ENCODE data around the gene TAS2R40. TPM values are rescaled to one million over a fixed set of nuclear protein-coding genes. Genes with fewer than 3 reads are reported as not detected.
A peak's percentile ranks its signal among the peaks of the same experiment; 100 is the strongest.

The TAS2R40 gene
- total RNA-seq, 1 experiment from 2014 or later = not detected

DNA sequence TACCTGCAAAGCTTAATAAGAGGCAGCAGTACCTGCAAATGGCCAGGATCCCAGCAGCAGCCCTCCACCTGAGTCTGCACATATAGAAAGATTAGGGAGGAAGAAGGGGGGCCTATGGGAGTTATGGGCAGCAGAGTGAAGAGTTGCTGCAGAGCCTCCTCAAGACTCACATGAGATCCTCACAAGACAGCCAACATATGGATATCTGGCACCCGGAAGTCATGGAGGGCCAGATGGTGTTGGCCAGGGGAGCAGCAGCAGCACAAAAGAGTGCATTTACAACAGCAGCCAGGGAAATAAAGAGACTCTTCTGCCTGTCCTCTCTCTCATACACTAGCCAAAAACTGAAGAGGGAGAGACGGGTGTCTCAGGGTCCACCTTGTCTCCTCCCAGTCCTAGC lies 4.0 kb upstream of the TAS2R40 start:
- in situ Hi-C loops (cut with HindIII; ENCODE audit: low pct_unique_long_range_greater_than_20kb, low sequenced_read_pairs) = no loop called here
- DNase-seq (ENCODE audit: low read depth) = no peak

- DNase-seq (ENCODE audit: low read depth) = no peak
- in situ Hi-C loops (cut with HindIII; ENCODE audit: low pct_unique_long_range_greater_than_20kb, low sequenced_read_pairs) = no loop called here
Observed at GRCh38 chr7:143221286-143221685, 551 bp upstream of the TAS2R40 start.

- DNase-seq (ENCODE audit: low read depth) = no peak
- in situ Hi-C loops (cut with HindIII; ENCODE audit: low pct_unique_long_range_greater_than_20kb, low sequenced_read_pairs) = no loop called here
Observed at GRCh38 chr7:143222782-143223181, 945 bp downstream of the TAS2R40 start.

- no peak for DNase-seq (ENCODE audit: low read depth)
- in situ Hi-C loops (cut with HindIII; ENCODE audit: low pct_unique_long_range_greater_than_20kb, low sequenced_read_pairs) = no loop called here
Observed at GRCh38 chr7:143223784-143224183, 1.9 kb downstream of the TAS2R40 start.

DNA sequence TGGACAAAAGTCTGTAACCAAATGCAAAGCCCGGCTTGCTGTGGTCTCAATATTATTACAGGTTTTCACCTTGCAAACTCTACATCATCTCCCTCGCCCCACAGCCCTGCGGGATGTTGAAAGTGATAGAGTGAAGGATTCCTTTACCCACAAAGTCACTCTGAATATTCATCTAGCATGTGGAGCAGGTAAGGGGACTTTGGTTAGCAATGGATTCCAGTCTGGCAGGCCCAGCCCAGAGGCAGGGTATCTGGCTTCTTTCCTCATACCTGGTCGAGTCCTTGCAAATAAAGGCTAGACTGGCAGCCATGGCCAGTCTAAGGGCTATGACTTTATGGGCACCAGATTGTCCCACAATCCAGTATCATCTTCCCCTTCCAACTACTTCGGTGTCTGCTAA lies 3.2 kb downstream of the TAS2R40 start:
- DNase-seq (ENCODE audit: low read depth) = no peak
- in situ Hi-C loops (cut with HindIII; ENCODE audit: low pct_unique_long_range_greater_than_20kb, low sequenced_read_pairs) = no loop called here

- in situ Hi-C loops (cut with HindIII; ENCODE audit: low pct_unique_long_range_greater_than_20kb, low sequenced_read_pairs) = no loop called here
Observed at GRCh38 chr7:143227806-143228205, 6.0 kb downstream of the TAS2R40 start.

DNA sequence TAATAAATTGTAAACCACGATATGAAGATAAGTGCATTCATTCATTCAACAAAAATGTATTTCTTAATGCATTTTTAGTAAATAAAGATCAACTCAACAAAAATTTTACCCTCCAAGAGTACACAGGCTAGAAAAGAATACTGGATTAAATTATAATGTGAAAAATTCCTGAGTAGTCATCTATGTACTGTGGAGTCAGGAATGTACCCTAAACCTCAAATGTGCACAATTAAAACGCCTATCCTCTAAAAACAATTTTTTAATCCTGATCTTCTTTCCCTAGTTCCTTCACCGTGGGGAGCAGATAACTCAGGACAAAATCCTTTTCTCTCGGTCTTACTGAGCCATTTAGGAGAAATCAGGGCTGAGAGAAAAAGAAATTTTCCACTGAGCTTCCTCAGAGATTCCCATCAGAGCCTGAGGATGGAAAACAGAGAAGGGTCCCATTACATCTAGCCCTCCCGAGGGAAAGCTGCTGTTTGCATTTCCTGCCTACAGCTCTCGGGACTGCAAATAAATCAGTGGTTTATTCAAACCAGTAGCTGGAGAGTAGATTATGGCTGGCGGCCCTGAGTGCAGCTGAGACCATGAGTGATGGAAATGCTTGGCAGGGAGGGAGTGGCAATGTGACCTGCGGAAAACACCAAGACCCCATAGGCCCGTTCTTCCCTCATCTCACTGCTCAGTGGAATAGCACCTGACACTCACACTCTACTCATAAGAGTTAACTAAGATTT lies 7.4 kb downstream of the TAS2R40 start:
- in situ Hi-C loops (cut with HindIII; ENCODE audit: low pct_unique_long_range_greater_than_20kb, low sequenced_read_pairs) = no loop called here
- DNase-seq (ENCODE audit: low read depth) = no peak

More at GRCh38 chr7:143227806-143228205, 6.0 kb downstream of the TAS2R40 start:
- no peak for DNase-seq (ENCODE audit: low read depth)

DNA sequence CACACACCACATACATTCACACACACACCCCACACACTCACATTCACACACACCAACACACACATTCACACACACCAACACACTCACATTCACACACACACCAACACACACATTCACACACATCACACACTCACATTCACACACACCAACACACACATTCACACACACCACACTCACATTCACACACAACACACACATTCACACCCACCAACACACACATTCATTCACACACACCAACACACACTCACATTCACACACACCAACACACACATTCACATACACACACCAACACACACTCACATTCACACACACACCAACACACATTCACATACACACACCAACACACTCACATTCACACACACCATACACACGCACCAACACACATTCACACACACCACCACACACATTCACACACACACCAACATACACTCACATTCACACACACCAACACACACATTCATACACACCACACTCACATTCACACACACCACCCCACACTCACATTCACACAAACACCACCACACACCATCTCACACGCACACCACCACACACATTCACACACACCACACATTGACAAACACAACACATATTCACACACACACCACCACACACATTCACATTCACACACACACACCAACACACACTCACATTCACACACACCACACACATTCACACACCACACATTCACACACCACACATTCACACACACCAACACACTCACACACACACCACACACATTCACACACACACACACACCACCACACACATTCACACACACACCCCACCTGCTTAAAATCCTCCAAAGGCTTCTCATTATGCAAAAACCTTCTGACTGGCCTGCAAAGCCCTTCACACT lies 9.0 kb downstream of the TAS2R40 start:
- in situ Hi-C loops (cut with HindIII; ENCODE audit: low pct_unique_long_range_greater_than_20kb, low sequenced_read_pairs) = no loop called here
- DNase-seq (ENCODE audit: low read depth) = no peak

- in situ Hi-C loops (cut with HindIII; ENCODE audit: low pct_unique_long_range_greater_than_20kb, low sequenced_read_pairs) = no loop called here
- no peak for DNase-seq (ENCODE audit: low read depth)
Observed at GRCh38 chr7:143233816-143234532, 12.1 kb downstream of the TAS2R40 start.

- DNase-seq (ENCODE audit: low read depth) = no peak
- in situ Hi-C loops (cut with HindIII; ENCODE audit: low pct_unique_long_range_greater_than_20kb, low sequenced_read_pairs) = no loop called here
Observed at GRCh38 chr7:143234533-143234875, 12.7 kb downstream of the TAS2R40 start.

- in situ Hi-C loops (cut with HindIII; ENCODE audit: low pct_unique_long_range_greater_than_20kb, low sequenced_read_pairs) = no loop called here
Observed at GRCh38 chr7:143235561-143235960, 13.7 kb downstream of the TAS2R40 start.

DNA sequence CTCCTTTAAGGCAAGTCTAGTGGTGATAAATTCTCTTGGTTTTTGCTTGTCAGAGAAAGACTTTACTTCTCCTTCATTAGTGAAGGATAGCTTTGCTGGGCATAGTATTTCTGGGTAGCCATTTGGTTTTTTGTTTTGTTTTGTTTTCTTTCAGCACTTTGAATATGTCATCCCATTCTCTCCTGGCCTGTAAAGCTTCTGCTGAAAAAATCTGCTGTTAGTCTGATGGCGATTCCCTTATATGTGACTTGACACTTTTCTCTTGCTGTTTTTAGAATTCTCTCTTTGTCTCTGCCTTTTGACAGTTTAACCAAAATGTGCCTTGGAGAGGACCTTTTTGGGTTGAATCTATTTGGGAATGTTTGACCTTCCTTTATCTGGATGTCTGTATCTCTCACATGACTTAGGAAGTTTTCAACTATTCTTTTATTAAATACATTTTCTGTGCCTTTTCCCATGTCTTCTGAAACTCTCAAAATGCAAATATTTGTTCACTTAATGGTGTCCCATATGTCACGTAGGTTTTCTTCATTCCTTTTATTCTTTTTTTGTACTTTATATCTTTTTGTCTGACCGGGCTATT lies 14.7 kb downstream of the TAS2R40 start:
- in situ Hi-C loops (cut with HindIII; ENCODE audit: low pct_unique_long_range_greater_than_20kb, low sequenced_read_pairs) = no loop called here
- no peak for DNase-seq (ENCODE audit: low read depth)

More at GRCh38 chr7:143235561-143235960, 13.7 kb downstream of the TAS2R40 start:
- no peak for DNase-seq (ENCODE audit: low read depth)

DNA sequence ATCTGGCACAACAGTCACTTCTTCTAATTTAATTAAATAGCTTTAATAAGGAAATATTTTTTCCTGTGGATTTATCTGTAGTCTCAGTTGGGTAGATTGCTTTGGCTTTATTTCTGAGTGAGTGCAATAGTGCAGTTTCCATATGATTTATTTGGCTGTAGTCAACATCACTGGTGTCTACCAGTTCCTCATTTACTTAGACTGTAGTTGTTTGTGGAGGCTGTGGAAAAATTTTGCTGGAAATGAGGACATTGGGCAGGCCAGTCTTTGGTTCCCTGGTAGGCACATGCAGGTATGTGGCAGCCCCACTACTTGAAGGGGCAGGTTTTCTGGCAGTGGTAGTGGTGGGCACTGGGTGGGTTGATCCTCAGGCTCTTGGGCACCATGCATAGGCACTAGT lies 15.5 kb downstream of the TAS2R40 start:
- in situ Hi-C loops (cut with HindIII; ENCODE audit: low pct_unique_long_range_greater_than_20kb, low sequenced_read_pairs) = no loop called here
- no peak for DNase-seq (ENCODE audit: low read depth)

DNA sequence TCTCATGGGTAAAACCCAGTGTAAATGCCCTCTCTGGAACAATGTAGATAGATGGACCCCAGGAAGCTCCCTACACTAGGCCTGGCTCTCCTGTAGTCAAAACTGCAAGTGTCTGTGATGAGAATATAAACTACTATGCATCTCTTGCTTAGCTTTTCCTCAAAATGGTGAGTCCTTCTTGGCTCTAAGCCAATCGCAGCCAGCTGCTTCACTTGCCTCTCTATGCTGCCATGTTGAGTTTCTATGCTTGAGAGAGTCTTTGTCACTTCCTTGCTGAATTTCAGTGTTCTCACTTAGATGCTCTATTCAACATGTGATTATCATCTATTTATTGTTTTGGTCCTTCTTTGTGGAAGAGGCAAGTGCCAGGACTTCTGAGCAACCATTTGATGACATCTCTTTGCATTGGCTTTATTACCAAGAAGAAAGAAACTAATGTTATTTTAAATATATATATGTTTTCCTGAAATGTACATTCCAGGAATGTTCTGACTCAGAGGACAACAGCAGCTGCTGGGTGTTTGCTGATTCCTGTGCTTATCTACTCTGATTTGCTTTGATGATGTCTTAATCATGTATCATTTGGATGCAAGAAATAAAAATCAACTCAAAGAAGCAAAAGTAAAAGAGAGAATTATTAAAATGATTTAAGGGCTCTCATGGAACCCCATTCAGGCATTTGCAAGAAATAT lies 16.6 kb downstream of the TAS2R40 start:
- in situ Hi-C loops (cut with HindIII; ENCODE audit: low pct_unique_long_range_greater_than_20kb, low sequenced_read_pairs) = no loop called here
- DNase-seq (ENCODE audit: low read depth) = no peak

GRCh38 chr7:143239813-143240212 lies 18.0 kb downstream of the TAS2R40 start:
- DNase-seq (ENCODE audit: low read depth) = no peak
- in situ Hi-C loops (cut with HindIII; ENCODE audit: low pct_unique_long_range_greater_than_20kb, low sequenced_read_pairs) = no loop called here

DNA sequence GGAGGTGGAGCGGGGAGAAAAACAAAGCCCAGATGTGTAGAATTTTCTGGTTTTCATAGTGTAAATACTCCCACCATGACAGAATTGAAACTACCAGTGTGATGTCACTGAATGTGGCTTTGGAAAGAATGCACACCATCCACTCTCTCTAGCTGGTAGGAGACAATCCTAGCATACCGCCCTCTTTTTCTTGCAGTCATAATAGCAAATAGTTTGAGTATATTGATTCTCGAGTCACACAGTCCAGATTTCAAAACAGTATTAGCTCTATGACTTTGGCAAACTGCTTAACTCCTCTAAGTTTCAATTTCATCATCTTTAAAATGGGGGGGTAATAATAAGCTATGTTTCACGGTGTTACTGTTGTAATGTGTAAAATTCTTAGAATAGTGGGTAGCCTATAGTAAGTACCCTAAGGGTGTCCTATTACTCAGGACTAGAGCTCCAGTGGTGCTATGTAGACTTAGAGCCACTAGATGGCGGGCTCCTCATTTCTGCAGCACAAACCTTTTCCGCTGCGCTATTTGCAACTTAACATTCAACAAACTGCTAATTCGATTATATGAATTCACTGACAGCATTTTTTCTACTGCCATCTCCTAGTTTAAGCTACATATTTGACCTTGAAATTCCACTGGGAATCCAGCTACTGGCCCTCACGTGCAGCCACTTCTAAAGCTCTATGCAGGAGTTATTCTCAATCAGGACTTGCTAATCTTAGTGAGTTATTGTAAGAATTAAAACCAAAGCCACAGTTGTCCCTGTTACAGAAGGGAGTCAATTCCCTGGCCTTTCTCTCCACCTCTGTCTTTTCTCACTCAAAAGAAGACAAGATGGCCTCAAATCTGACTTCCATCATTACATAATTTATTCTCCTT lies 18.7 kb downstream of the TAS2R40 start:
- in situ Hi-C loops (cut with HindIII; ENCODE audit: low pct_unique_long_range_greater_than_20kb, low sequenced_read_pairs) = no loop called here
- peak; percentile 46 for DNase-seq (ENCODE audit: low read depth)

- no peak for DNase-seq (ENCODE audit: low read depth)
- in situ Hi-C loops (cut with HindIII; ENCODE audit: low pct_unique_long_range_greater_than_20kb, low sequenced_read_pairs) = no loop called here
Observed at GRCh38 chr7:143242306-143242705, 20.5 kb downstream of the TAS2R40 start.
